NCI-H526 treated with DMSO at 0.1 percent for 48 hours (cell line): ENCODE results near the gene GC.
"Not testable (repeated sequence)": the region's sequence is repeated elsewhere in the genome, so short reads cannot be mapped to it uniquely, and the experiment has no call there.

ENCODE experiments used
- DNase-seq: peaks from one replicate; lab custom pipeline; 2025; lab: John Stamatoyannopoulos, UW

GC gene

DNA sequence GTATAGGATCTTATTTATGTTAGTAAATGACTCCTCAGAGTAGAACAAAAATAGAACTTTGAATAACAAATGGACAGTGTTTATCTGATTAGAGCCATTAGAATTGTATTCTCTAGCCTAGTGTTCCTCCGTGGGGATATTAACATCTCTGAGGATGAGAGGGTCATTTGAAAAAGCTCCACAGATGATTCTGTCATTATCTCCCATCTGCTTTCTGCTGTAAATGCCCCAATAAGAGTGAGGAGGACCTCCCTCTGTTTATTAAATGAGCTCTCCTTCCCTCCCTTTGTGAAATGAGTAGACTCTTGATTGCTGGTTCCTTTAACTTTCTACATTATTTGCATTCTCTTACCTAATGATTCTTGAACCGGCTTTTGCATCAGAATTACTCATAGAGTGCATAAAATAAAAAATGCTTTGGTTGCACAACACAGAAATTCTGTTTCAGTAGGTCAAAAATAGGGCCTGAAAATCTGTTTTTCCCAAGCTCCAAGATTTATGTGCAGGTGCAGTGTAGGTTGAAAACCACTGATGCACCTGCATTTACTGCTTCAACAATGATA lies 18.0 kb downstream of the GC start:
- no peak for DNase-seq

DNA sequence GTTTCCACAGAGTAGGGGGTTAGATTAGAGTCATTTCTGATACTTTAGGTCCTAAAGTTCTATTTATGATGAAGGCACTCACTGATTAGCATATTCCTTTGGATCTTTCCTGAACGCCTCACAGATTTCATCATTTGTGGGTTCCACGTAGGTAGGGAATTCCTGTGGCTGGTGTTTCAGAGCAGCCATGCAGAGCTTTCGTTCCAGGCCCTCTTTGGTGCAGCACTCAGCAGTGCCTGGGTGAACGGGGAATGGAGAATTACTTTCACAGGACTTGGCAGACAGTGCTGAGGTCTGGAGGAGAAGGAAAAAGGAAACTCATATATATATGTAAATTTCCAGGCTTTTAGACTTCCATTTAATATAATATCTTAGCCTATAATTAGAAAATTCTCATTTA lies 18.5 kb downstream of the GC start:
- DNase-seq = no peak

DNA sequence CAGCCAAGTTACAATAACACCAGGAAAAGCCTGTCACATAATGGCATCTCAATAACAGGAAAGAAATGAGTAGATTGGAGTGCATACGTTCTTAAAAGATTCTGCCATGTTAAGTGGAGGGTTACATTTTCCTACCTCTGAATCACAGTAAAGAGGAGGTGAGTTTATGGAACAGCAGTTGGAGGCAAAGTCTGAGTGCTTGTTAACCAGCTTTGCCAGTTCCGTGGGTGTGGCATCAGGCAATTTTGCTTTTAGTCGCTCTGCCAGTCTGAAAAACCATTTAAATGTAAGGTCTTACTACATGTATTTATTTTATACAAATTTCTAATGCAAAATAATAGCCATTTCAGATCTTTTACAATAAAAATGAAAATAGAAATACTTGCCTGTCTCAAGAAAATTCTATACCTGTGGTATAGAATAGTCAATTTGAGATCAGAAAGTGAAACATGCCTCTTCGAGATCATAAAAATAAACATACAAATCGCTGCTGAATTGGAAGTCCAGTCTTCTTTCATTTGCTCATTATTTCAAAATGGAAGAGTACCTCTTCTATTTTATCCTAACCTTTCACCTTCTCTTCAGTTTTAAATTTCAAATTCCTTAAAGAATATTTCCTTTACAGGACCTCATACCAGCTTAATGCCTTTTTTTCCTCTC lies 31.4 kb downstream of the GC start:
- DNase-seq = no peak

- no peak for DNase-seq
These were observed 34.8 kb downstream of the GC start for GRCh38 chr4:71749008-71749594.

- no peak for DNase-seq
These were observed 37.5 kb downstream of the GC start for GRCh38 chr4:71746379-71746778.

DNA sequence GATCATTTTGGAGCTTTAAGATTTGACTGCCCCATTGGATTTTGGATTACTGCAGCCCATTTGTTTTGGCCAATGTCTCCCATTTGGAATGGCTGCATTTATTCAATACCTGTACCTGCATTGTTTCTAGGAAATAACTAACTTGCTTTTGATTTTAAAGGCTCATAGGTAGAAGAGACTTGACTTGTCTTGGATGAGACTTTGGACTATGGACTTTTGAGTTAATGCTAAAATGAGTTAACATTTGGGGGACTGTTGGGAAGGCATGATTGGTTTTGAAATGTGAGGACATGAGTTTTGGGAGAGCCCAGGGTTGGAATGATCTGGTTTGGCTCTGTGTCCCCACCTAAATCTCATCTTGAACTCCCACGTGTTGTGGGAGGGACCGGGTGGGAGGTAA lies 45.1 kb downstream of the GC start:
- DNase-seq = not testable (repeated sequence)

DNA sequence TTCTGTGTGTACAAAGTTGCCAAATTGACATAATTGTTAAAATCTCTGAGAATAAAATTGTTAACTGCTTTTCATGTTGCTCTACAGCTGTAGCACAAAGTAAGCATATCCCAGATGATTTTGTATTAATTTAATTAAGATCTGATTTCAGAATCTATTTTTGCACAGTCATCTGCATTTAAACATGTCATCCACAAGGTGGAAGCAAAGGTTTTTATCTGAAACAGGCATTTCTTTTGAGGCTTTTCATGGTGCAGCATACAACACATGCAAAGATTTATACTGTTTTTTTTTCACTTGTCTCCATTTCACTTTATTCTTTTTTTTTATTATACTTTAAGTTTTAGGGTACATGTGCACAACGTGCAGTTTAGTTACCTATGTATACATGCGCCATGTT lies 51.2 kb downstream of the GC start:
- peak; percentile 10 for DNase-seq

DNA sequence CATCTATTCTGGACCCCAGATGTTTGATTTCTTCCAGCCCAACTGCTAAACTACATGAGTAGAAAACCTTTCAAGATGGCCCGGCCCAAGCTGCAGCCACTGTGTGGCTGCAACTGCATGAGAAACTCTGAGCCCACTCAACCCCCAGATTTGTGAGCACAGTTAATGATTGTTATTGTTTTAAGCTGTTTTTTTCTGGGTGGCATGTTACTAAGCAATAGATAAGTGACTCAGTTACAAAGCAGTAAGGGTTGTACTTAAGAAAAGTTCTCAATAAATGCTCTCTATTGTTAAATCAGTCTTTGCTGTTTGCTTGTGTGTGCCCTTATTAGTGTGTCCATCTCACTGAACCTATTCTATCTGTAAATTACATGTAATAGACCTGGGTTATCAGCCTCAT lies 51.8 kb downstream of the GC start:
- no peak for DNase-seq

GRCh38 chr4:71729856-71730255 lies 54.0 kb downstream of the GC start:
- no peak for DNase-seq

- peak; percentile 18 for DNase-seq
These were observed 70.2 kb downstream of the GC start for GRCh38 chr4:71713611-71714203.

- no peak for DNase-seq
These were observed 71.9 kb downstream of the GC start for GRCh38 chr4:71711985-71712348.

DNA sequence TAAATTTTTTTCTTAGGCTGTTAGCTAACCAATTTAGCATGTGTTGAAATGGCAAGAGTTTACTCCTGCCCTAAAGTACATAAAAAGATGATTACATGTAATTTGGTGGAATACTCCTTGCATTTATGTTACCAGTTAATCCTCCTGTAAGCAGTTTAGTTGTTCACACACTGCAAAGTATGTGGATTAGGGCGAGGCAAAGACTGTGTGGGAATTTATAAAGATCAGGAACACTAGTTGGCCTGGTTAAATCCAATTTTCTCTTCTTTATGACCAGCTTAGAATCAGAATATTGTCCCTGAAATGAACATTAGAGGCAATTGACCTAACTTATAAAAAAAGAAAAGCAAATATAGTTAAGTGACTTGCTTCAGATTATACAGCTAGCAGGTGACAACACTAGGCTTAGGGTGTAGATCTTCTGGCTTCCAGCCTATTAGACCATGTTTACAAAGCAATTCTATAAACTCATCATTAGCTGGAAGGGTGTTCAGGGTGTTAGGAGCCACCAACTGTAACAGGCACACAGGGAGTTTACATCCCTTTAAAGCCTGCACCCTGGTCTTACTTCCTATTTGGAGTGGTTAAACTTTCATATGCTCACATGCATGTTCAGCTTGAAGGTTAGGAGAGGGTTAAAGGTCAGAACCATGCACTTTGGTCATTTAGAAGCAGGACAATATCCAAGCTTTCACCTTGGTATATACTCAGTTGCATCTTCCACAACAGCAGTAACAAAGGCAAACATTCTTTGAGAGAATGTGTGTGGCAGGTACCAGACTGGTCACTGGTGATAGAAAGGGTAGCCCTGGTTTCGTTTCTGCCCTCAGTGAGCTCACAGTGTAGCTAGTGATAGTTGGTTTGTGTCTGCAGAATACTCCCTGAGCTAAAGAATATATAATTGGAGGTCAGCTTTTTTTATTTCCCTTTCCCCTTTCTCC lies 72.6 kb downstream of the GC start:
- DNase-seq = no peak

DNA sequence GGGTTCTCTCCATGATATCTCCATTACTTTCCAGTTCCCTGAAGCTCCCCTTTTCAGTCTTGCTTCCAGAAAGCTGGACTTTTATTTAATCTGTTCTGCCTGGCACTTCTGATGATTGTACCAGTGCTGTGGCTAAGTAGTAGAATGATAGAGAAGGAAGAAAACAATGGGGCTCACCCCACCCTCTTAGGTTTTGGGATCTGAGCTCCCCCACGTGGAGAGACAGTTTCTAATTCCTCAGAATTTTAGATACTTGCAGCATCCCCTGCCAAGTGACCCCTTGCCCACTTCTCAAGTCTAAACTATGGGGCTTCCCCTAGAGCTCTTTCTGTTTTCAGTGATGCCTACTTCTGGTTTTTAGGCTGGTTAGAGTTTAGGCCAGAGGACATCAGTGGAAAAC lies 73.9 kb downstream of the GC start:
- DNase-seq = no peak

- no peak for DNase-seq
These were observed 85.7 kb downstream of the GC start for GRCh38 chr4:71698141-71698540.

DNA sequence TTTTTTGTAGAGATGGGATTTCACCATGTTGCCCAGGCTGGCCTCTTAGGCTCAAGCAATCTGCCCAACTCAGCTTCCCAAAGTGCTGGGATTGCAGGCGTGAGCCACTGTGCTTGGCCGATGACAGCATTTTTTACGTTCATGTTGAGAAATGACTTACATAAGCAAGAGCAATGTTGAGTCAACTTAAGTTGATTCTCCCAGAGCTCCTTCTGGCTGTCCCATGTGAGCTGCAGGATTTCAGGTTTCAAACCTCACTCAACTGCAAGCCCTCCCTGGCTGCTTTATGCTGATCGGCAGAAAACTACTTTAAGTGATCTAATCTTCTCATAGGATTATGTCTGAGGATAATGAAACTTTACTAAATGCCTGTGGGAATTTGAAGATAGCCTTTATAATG lies 86.8 kb downstream of the GC start:
- DNase-seq = no peak

DNA sequence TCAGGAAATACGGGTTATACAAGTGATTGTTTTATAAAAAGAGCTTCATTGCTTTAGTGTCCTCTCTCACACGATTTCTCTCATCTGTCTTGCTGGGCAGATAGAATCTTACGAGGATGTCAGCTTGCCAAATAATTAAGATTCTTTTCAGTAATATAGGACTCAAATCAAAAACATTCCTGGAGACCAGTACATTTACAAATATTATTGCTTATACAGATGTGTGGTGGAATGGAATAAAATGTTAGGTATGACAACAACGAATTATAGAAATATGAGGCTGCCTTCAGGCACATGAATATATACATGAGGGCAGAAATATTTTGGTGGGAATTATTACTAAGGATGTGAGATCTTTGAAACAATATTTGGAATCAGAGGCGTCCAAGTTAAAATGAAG lies 88.9 kb downstream of the GC start:
- DNase-seq = no peak

DNA sequence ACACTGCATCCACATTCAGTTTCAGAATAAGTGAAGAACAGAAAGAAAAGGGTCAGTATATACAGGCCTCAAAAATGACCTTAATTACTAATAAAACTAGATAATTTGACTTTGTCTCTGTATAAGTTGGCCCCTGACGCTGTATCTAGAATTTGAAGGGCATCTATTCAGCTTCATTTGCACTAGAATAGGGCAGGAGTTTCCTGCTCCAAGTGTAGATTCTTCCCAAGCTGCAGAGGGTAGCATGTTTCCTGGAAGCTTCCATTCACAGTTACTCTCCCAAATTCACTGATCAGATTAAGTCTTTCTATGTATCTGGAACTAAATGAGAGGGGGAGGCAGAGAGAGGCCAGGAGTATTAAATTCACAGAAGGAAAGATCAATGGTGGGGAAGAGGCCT lies 90.9 kb downstream of the GC start:
- no peak for DNase-seq

GRCh38 chr4:71692198-71692597 lies 91.7 kb downstream of the GC start:
- no peak for DNase-seq
